Tibial artery (tissue), 4 donors: ENCODE results near the gene UCK1.

Experiments used
- DNase-seq, 2 donors: peaks; one replicate each; pipeline ENCODE4 v3.0.0-alpha.2; 2019
- H3K27ac ChIP-seq, 2 donors: fragments of 200-600 bp; sonication (generic) in 1 of 2; 1 replicate in 1 of 2; 2 replicates in 1 of 2; pipeline ENCODE4 v1.5.1; 2018 to 2019; ENCODE audit warnings: mild to moderate bottlenecking in 1 of 2
- H3K27me3 ChIP-seq, 2 donors: fragments of 200-600 bp; sonication (generic) in 1 of 2; one replicate each; pipeline versions ENCODE4 v1.5.1 to v1.6.0; 2016 to 2019
- H3K36me3 ChIP-seq, 3 donors: fragments of 200-600 bp; sonication (generic) in 2 of 3; one replicate each; pipeline ENCODE4 v1.5.1; 2016 to 2019; ENCODE audit warnings: mild to moderate bottlenecking in 2 of 3
- H3K4me1 ChIP-seq, 4 donors: fragments of 200-600 bp; sonication (generic) in 2 of 4; 1 replicate in 3 of 4; 2 replicates in 1 of 4; pipeline ENCODE4 v1.5.1; 2016 to 2019
- H3K4me3 ChIP-seq, 2 donors: fragments of 200-600 bp; sonication (generic) in 1 of 2; 1 replicate in 1 of 2; 2 replicates in 1 of 2; pipeline ENCODE4 v1.5.1; 2018 to 2019; ENCODE audit warnings: mild to moderate bottlenecking in 2 of 2
- H3K9me3 ChIP-seq, 3 donors: fragments of 200-600 bp; sonication (generic) in 1 of 3; one replicate each; pipeline ENCODE4 v1.5.1; 2016 to 2019
- intact Hi-C: fragments of 100-400 bp; cut with DNase I; formaldehyde crosslinking; loops from one replicate; pipeline ENCODE4 v1.15.0; 2023; ENCODE audit warnings: low total_unique reads
- TF ChIP-seq, protein P1 (sequence below), 2 experiments: fragments of 200-600 bp in 1 of 2; fragments of 450-650 bp in 1 of 2; IDR thresholded peaks; one replicate each; pipeline ENCODE4 v1.5.1; 2017 to 2019; ENCODE audit warnings: antibody characterized with exemption in 2 of 2, mild to moderate bottlenecking in 1 of 2, moderate library complexity in 1 of 2

Gene UCK1

DNA sequence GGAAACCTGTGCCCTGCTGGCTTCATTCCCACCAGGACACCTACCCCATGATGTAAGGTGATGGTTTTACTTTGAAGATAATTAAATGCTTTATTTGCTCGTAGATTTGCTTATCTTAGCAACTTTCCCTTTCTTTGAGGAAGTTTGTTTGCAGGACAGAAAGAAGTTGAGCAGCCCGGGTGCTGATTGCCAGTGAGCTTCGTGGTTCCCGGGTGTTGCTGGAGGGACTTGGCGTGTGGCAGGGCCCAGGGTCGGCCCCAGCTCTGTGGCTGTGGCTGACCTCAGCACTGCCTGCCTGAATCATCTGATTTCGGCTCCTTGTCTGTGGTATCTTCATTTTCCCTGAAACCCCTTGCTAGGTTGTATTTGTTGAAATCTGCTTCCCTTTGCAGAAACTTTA, 19.6 kb downstream of the UCK1 start:
- intact Hi-C loops = no loop called here
- H3K36me3 ChIP-seq = peaks cover 53 to 93% (median 79%) of the 10 kb centered on the region in 3 donors
- H3K27ac ChIP-seq = no peak overlapping the region
- TF ChIP-seq, protein P1, sequence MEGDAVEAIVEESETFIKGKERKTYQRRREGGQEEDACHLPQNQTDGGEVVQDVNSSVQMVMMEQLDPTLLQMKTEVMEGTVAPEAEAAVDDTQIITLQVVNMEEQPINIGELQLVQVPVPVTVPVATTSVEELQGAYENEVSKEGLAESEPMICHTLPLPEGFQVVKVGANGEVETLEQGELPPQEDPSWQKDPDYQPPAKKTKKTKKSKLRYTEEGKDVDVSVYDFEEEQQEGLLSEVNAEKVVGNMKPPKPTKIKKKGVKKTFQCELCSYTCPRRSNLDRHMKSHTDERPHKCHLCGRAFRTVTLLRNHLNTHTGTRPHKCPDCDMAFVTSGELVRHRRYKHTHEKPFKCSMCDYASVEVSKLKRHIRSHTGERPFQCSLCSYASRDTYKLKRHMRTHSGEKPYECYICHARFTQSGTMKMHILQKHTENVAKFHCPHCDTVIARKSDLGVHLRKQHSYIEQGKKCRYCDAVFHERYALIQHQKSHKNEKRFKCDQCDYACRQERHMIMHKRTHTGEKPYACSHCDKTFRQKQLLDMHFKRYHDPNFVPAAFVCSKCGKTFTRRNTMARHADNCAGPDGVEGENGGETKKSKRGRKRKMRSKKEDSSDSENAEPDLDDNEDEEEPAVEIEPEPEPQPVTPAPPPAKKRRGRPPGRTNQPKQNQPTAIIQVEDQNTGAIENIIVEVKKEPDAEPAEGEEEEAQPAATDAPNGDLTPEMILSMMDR (IDR thresholded peaks at IDR 0.05) = no peak
- no peaks in the 10 kb centered on the region for H3K9me3 ChIP-seq
- H3K4me3 ChIP-seq = no peak overlapping the region
- no peak for DNase-seq
- no peaks in the 10 kb centered on the region for H3K4me1 ChIP-seq
- H3K27me3 ChIP-seq = no peaks in the 10 kb centered on the region

GRCh38 chr9:131505012-131505411, 26.1 kb downstream of the UCK1 start:
- Histone ChIP-seq H3K9me3 (no peaks in the 10 kb centered on the region), H3K4me1 (peaks cover 0 to 29% (median 14%) of the 10 kb centered on the region in 4 donors), H3K36me3 (peaks cover 3 to 34% (median 16%) of the 10 kb centered on the region in 3 donors), H3K27me3 (no peaks in the 10 kb centered on the region), H3K27ac (no peak overlapping the region), H3K4me3 (no peak overlapping the region)
- intact Hi-C loops = no loop called here
- no peak for DNase-seq
- TF ChIP-seq, protein P1 (IDR thresholded peaks at IDR 0.05) = no peak

DNA sequence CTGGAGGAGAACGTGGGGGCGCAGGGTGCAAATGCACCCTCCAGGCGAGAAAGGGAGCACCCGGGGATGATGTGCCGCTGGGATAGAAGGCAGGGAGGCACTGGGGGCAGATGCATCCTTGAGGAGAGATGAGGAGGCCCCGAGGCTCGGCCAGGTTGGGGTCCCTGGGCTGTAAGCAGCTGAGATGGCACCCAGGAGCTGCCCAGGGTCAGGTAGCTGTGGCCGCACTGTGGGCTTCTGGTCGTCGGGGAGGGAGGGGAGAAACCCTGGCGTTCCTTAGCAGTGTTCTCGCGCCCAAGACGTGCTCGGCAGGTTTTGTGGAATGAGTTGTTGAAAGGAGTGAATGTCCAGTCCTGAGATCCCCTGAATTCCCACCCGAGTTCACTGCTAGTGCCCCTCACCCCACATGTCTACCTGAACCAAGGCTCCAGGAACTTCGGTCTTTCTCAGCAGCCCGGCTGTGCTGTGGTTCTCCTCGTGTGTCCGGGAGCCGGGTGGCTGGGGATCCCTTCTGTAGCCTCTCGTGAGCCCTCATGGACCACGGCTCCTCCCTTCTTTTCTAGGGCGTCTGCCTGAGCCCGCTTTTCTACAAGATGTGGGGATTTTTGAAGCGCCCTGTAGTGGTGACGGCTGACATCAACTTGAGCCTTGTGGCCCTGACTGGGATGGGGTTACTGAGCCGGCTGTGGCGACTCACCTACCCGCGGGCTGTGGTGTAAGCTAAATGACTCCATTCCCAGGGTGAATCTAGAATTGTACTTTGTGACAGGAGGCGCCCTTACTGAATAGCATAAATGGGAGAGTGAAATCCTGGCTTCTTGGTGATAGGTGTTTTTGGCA, 27.2 kb downstream of the UCK1 start:
- H3K4me1 ChIP-seq = peaks cover 0 to 29% (median 14%) of the 10 kb centered on the region in 4 donors
- H3K27me3 ChIP-seq = no peaks in the 10 kb centered on the region
- H3K36me3 ChIP-seq = peaks cover 0 to 34% (median 13%) of the 10 kb centered on the region in 3 donors
- no peak for DNase-seq
- H3K9me3 ChIP-seq = no peaks in the 10 kb centered on the region
- intact Hi-C loops = no loop called here
- peak overlapping the region in 1 of 2 donors; percentile 73 for H3K27ac ChIP-seq
- TF ChIP-seq, protein P1 (IDR thresholded peaks at IDR 0.05) = no peak
- H3K4me3 ChIP-seq = peak overlapping the region; percentile 79 to 98

DNA sequence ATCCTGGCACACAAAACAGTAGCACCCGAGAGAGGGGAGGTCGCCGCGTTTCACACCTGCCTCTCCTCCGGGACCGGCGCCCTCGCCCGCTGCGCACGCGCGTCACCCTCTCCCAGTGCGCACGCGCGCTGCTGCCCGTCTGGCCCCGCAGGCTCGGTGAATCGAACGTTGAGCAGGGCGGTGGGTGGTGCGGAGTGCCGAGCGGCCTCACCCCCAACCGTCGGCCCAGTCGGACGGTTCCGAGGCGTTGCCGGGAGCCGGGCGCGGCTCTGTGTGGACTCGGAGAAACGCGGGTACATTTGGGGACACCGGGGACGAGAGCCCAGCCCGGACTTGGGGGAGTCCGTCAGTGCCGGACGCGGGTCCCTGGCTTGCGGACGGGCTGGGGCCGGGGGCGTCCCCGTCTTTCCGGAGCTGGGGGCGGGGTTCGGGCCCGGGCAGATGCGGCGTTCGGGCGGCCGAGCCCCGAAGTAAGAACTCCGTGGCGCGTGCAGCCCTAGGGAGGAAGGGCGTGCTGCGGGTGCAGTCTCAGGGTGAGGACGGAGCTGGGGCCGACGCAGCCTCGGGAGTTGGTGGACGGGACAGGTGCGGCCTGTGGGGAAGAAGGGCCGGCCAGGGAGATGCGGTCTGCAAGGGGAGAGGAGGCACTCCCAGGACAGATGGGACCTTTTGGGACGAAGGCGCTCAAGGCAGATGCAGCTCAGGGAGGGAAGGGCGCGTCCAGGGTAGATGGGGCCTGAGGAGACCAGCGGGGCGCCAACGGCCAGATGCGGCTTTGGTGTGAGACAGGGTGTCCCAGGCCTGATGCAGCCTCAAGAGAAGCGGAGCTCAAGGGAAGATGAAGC, 28.1 kb downstream of the UCK1 start, which contains the start of gene POMT1:
Gene POMT1, plus strand, starts transcription at position 138 of the 845 bp plus-strand sequence. CDS start 1,301 bp downstream, outside the sequence.
- DNase-seq = peak; percentile 81 to 91
- Histone ChIP-seq H3K36me3 (peaks cover 0 to 37% (median 19%) of the 10 kb centered on the region in 3 donors), H3K27me3 (no peaks in the 10 kb centered on the region), H3K4me1 (peaks cover 0 to 29% (median 14%) of the 10 kb centered on the region in 4 donors), H3K27ac (peak within 1 kb of the TSS; percentile 72 to 73), H3K4me3 (peak within 1 kb of the TSS; percentile 79 to 98), H3K9me3 (no peaks in the 10 kb centered on the region)
- TF ChIP-seq, protein P1 (IDR thresholded peaks at IDR 0.05) = no peak
- intact Hi-C loops = no loop called here

DNA sequence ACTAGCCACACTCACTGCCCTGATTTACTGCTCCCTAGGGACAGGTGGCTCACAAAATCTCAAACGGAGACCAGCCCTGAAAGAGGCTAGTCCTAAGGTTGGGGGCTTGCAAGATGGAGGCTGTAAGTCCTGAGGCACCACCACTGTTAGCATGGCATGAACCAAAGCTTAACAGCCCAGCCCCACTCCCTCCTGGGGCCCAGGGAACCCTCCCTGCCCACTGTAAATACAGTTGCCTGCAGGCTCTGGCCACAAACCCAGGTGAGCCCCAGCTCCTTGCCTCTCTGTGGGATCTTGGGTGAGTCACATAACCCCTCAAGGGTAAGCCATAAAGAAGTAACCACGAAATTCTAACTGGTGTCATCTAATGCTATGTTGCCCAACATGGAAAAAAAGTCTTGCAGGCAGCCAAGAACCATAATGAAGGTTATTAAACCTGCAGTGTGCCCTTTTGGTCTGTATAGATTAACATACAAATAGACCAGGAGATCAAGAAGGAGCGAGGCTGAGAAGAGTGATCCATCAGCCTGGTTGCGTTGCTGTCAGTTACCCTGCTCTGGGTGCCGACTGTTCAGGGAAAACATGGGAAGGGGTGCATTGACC, 30.0 kb downstream of the UCK1 start:
- Histone ChIP-seq H3K4me1 (peaks cover 0 to 29% (median 14%) of the 10 kb centered on the region in 4 donors), H3K36me3 (peaks cover 13 to 46% (median 33%) of the 10 kb centered on the region in 3 donors), H3K27me3 (no peaks in the 10 kb centered on the region), H3K4me3 (no peak overlapping the region), H3K9me3 (no peaks in the 10 kb centered on the region), H3K27ac (no peak overlapping the region)
- DNase-seq = peak in 1 of 2 donors; percentile 12
- intact Hi-C loops = no loop called here
- TF ChIP-seq, protein P1 (IDR thresholded peaks at IDR 0.05) = no peak
